ENCODE measurements around the gene FRS2.

Gene FRS2

GRCh38 chr12:69467366-69467765, 2.8 kb upstream of the FRS2 start:
- no peak for DNase-seq

GRCh38 chr12:69468237-69469026, 1.8 kb upstream of the FRS2 start:
- no peak for DNase-seq

GRCh38 chr12:69469854-69470188, 367 bp upstream of the FRS2 start:
- DNase-seq = no peak

GRCh38 chr12:69471076-69471430, 865 bp downstream of the FRS2 start:
- no peak for DNase-seq

GRCh38 chr12:69471667-69472385, 1.6 kb downstream of the FRS2 start:
- DNase-seq = no peak

GRCh38 chr12:69473262-69473661, 3.1 kb downstream of the FRS2 start:
- DNase-seq = no peak

- no peak for DNase-seq
Measured at GRCh38 chr12:69474456-69474855, 4.3 kb downstream of the FRS2 start.

GRCh38 chr12:69475237-69475975, 5.2 kb downstream of the FRS2 start:
- DNase-seq = no peak

GRCh38 chr12:69476276-69477017, 6.3 kb downstream of the FRS2 start:
- DNase-seq = no peak

- no peak for DNase-seq
Measured at GRCh38 chr12:69479675-69480074, 9.5 kb downstream of the FRS2 start.

GRCh38 chr12:69480698-69481097, 10.5 kb downstream of the FRS2 start:
- DNase-seq = no peak

GRCh38 chr12:69481133-69481532, 10.9 kb downstream of the FRS2 start:
- no peak for DNase-seq

- DNase-seq = no peak
Measured at GRCh38 chr12:69483700-69484099, 13.5 kb downstream of the FRS2 start.

- DNase-seq = no peak
Measured at GRCh38 chr12:69484428-69484827, 14.2 kb downstream of the FRS2 start.

GRCh38 chr12:69490920-69491643, 20.9 kb downstream of the FRS2 start:
- no peak for DNase-seq

- DNase-seq = no peak
Measured at GRCh38 chr12:69492739-69493138, 22.6 kb downstream of the FRS2 start.

- DNase-seq = no peak
Measured at GRCh38 chr12:69495071-69495470, 24.9 kb downstream of the FRS2 start.

GRCh38 chr12:69497308-69498026, 27.3 kb downstream of the FRS2 start:
- DNase-seq = peak; percentile 26

GRCh38 chr12:69500631-69501030, 30.4 kb downstream of the FRS2 start:
- DNase-seq = no peak

GRCh38 chr12:69501154-69501895, 31.1 kb downstream of the FRS2 start:
- no peak for DNase-seq

Data from activated CD4-positive, alpha-beta T cell treated with anti-CD3 and anti-CD28 coated beads, Interleukin-10, Interleukin-2, amounts not matched to agents 100 ng/mL and 50 ng/mL, durations not matched to agents 16 hours and 8 hours (primary cell).